HG03175 (cell line): ENCODE results near the gene FGF3.

Experiments
- ATAC-seq: cut with Tn5 transposase; IDR thresholded peaks from one replicate; pipeline ENCODE4 v1.9.1; 2021; ENCODE audit warnings: mild to moderate bottlenecking, moderate library complexity; ENCODE audit not compliant: unreplicated experiment

FGF3 gene

GRCh38 chr11:69807106-69807815 is 12.0 kb downstream of the FGF3 start:
- no peak for ATAC-seq

GRCh38 chr11:69804769-69805508 is 14.3 kb downstream of the FGF3 start:
- ATAC-seq = no peak

- no peak for ATAC-seq
Measured at GRCh38 chr11:69803604-69804218, 15.5 kb downstream of the FGF3 start.

- ATAC-seq = no peak
Measured at GRCh38 chr11:69803022-69803421, 16.2 kb downstream of the FGF3 start.

- ATAC-seq = no peak
Measured at GRCh38 chr11:69802590-69802989, 16.6 kb downstream of the FGF3 start.

GRCh38 chr11:69801513-69802335 is 17.5 kb downstream of the FGF3 start:
- ATAC-seq = no peak

- ATAC-seq = no peak
Measured at GRCh38 chr11:69800278-69800677, 18.9 kb downstream of the FGF3 start.

GRCh38 chr11:69799582-69799981 is 19.6 kb downstream of the FGF3 start:
- no peak for ATAC-seq

- ATAC-seq = no peak
Measured at GRCh38 chr11:69799097-69799496, 20.1 kb downstream of the FGF3 start.

GRCh38 chr11:69797737-69798528 is 21.3 kb downstream of the FGF3 start:
- no peak for ATAC-seq

GRCh38 chr11:69797156-69797555 is 22.1 kb downstream of the FGF3 start:
- ATAC-seq = no peak

- no peak for ATAC-seq
Measured at GRCh38 chr11:69796063-69796462, 23.2 kb downstream of the FGF3 start.

GRCh38 chr11:69791276-69792180 is 27.7 kb downstream of the FGF3 start:
- ATAC-seq = no peak

GRCh38 chr11:69788956-69789355 is 30.3 kb downstream of the FGF3 start:
- ATAC-seq = no peak

GRCh38 chr11:69787906-69788305 is 31.3 kb downstream of the FGF3 start:
- no peak for ATAC-seq

- no peak for ATAC-seq
Measured at GRCh38 chr11:69787457-69787856, 31.8 kb downstream of the FGF3 start.

GRCh38 chr11:69781241-69781640 is 38.0 kb downstream of the FGF3 start:
- no peak for ATAC-seq

GRCh38 chr11:69778373-69778772 is 40.8 kb downstream of the FGF3 start:
- ATAC-seq = no peak

GRCh38 chr11:69775163-69775755 is 44.0 kb downstream of the FGF3 start, which contains the start of gene FGF4:
Gene FGF4 (minus strand): TSS chr11:69775341. CDS start chr11:69775084, 257 bp downstream.
- no peak for ATAC-seq
